DMS153 (cell line): ENCODE data around the gene SURF1.
"Not testable (repeated sequence)": the region's sequence is repeated elsewhere in the genome, so short reads cannot be mapped to it uniquely, and the experiment has no call there.

Source experiments
- DNase-seq: peaks from one replicate; lab custom pipeline; 2025; lab: John Stamatoyannopoulos, UW

SURF1 gene

GRCh38 chr9:133321411-133321935 is 34.8 kb downstream of the SURF1 start:
- DNase-seq: no peak

- DNase-seq: no peak
Observed at GRCh38 chr9:133320421-133320881, 35.8 kb downstream of the SURF1 start.

GRCh38 chr9:133317551-133317950 is 38.7 kb downstream of the SURF1 start:
- DNase-seq: not testable (repeated sequence)

GRCh38 chr9:133315997-133316396 is 40.3 kb downstream of the SURF1 start:
- DNase-seq: no peak

GRCh38 chr9:133309608-133310007 is 46.7 kb downstream of the SURF1 start:
- DNase-seq: no peak

- DNase-seq: no peak
Observed at GRCh38 chr9:133307301-133307700, 49.0 kb downstream of the SURF1 start.

- no peak for DNase-seq
Observed at GRCh38 chr9:133306242-133307204, 49.8 kb downstream of the SURF1 start.

GRCh38 chr9:133305731-133306130 is 50.6 kb downstream of the SURF1 start:
- no peak for DNase-seq

- DNase-seq: no peak
Observed at GRCh38 chr9:133304477-133305377, 51.6 kb downstream of the SURF1 start.

GRCh38 chr9:133304158-133304470 is 52.2 kb downstream of the SURF1 start:
- DNase-seq: no peak

GRCh38 chr9:133303266-133304157 is 52.8 kb downstream of the SURF1 start:
- no peak for DNase-seq
